Measurements from ENCODE around the gene GALM. TPM values are rescaled to one million over a fixed set of nuclear protein-coding genes. Genes with fewer than 3 reads are reported as not detected.

GALM gene
- total and polyA plus RNA-seq, 12 donors, result 40.0 to 351 (median 151) TPM

DNA sequence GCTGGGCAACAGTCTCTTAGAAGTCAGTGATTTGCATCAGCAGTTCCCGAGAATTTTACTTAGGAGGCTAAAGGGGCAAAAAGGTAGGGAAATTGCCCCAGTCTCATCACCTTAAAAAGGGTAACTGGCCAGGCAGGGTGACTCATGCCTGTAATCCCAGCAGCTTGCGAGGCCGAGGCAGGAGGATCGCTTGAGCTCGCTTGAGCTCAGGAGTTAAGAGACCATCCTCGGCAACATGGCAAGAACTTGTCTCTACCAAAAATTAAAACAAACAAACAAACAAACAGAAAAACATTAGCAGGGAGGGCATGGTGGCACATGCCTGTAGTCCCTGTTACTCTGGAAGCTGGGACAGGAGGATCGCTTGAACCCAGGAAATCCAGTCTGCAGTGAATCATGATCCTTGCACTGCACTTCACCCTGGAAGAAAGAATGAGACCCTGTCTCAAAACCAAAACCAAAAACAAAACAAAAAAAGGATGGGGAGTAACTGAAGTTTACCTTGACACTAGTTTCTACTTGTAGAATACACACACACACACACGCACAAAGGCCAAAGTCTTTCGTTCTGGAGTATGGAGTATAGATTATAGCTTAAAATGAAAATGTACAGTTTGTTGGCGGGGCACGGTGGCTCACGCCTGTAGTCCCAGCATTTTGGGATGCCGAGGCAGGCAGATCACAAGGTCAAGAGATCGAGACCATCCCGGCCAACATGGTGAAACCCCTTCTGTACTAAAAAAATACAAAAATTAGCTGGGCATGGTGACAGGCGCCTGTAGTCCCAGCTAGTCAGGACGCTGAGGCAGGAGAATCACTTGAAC, 109.4 kb downstream of the GALM start:
- Histone ChIP-seq H3K4me1 (replicated peaks in 1 of 2) (peaks cover 0 to 6% of the 10 kb centered on the region in 2 donors), H3K36me3 (replicated peaks in 1 of 2) (no peaks in the 10 kb centered on the region), H3K9me3 (replicated peaks in 1 of 3) (no peaks in the 10 kb centered on the region), H3K27me3 (no peaks in the 10 kb centered on the region), H3K4me3 (no peak overlapping the region), H3K27ac (no peak overlapping the region)
- DNase-seq, result no peak
- TF ChIP-seq, protein P1, sequence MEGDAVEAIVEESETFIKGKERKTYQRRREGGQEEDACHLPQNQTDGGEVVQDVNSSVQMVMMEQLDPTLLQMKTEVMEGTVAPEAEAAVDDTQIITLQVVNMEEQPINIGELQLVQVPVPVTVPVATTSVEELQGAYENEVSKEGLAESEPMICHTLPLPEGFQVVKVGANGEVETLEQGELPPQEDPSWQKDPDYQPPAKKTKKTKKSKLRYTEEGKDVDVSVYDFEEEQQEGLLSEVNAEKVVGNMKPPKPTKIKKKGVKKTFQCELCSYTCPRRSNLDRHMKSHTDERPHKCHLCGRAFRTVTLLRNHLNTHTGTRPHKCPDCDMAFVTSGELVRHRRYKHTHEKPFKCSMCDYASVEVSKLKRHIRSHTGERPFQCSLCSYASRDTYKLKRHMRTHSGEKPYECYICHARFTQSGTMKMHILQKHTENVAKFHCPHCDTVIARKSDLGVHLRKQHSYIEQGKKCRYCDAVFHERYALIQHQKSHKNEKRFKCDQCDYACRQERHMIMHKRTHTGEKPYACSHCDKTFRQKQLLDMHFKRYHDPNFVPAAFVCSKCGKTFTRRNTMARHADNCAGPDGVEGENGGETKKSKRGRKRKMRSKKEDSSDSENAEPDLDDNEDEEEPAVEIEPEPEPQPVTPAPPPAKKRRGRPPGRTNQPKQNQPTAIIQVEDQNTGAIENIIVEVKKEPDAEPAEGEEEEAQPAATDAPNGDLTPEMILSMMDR (IDR thresholded peaks at IDR 0.05), result no peak
- no peak for TF ChIP-seq POLR2A (IDR thresholded peaks at IDR 0.05)
- intact Hi-C loops (cut with DNase I), result no loop called here
- 79 to 84% (median 81%) methylated on average over 17 of the region's 17 CpGs for WGBS, 4 donors

DNA sequence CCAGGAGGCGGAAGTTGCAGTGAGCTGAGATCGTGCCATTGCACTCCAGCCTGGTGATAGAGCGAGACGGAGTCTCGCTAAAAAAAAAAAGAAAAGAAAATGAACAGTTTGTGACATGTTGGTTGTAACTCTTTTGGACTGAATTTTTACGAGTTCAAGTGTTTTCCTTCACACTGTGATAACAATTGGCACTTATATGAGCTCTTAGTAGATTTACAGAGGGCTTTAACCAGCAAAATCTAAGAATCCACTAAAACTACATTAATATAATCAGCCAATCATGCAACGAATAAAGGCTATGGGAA, 110.0 kb downstream of the GALM start:
- Histone ChIP-seq H3K27me3 (no peaks in the 10 kb centered on the region), H3K9me3 (replicated peaks in 1 of 3) (no peaks in the 10 kb centered on the region), H3K27ac (no peak overlapping the region), H3K4me1 (replicated peaks in 1 of 2) (peaks cover 0 to 6% of the 10 kb centered on the region in 2 donors), H3K36me3 (replicated peaks in 1 of 2) (no peaks in the 10 kb centered on the region), H3K4me3 (no peak overlapping the region)
- DNase-seq, result no peak
- 74 to 81% (median 77%) methylated on average over 7 of the region's 7 CpGs for WGBS, 4 donors
- no peak for TF ChIP-seq POLR2A (IDR thresholded peaks at IDR 0.05)
- TF ChIP-seq, protein P1 (IDR thresholded peaks at IDR 0.05), result no peak
- intact Hi-C loops (cut with DNase I), result no loop called here

DNA sequence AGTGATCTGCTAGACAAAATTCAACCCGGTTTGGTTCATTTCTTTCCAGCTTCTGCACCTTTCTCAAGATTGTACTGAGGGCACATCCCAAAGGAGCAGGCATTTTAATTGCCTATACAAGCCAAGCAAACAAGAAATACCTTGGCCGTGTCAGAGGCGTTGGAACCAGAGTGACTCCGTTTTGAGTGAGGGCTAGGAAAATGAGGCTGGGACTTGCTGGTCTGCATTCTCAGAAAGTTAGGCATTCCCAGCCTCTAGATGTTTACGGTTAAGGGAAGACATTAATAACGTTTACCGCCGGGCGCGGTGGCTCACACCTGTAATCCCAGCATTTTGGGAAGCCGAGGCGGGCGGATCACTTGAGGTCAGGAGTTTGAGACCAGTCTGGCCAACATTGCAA, 110.6 kb downstream of the GALM start:
- peaks cover 0 to 6% of the 10 kb centered on the region in 2 donors for H3K4me1 ChIP-seq (replicated peaks in 1 of 2)
- no peak for DNase-seq
- H3K9me3 ChIP-seq (replicated peaks in 1 of 3), result no peaks in the 10 kb centered on the region
- intact Hi-C loops (cut with DNase I), result no loop called here
- no peak overlapping the region for H3K4me3 ChIP-seq
- no peak for TF ChIP-seq POLR2A (IDR thresholded peaks at IDR 0.05)
- TF ChIP-seq, protein P1 (IDR thresholded peaks at IDR 0.05), result no peak
- H3K27me3 ChIP-seq, result no peaks in the 10 kb centered on the region
- H3K27ac ChIP-seq, result no peak overlapping the region
- H3K36me3 ChIP-seq (replicated peaks in 1 of 2), result peaks cover 0 to 6% of the 10 kb centered on the region in 2 donors
- WGBS, 4 donors, result 86 to 89% (median 86%) methylated on average over 13 of the region's 13 CpGs

DNA sequence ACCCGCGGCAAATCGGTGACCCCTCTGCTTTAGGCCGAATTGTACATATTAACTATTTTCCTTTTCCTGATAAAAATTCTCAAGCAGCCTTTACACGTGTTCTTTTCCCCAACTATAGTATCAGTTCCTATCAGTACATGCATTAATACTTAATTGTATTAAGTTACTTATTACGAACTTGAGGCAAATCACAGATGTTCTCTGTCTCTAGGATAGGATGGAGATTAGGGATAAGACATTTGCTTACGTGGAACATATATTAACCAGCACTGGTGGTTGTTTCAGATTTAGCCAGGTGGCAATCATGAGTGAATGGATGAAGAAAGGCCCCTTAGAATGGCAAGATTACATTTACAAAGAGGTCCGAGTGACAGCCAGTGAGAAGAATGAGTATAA, 112.8 kb downstream of the GALM start:
- WGBS, 4 donors, result 13 to 16% (median 14%) methylated on average over 8 of the region's 8 CpGs
- Histone ChIP-seq H3K27me3 (no peaks in the 10 kb centered on the region), H3K36me3 (replicated peaks in 1 of 2) (peaks cover 0 to 14% of the 10 kb centered on the region in 2 donors), H3K27ac (peak overlapping the region in 2 of 5 donors; percentile 39 to 64), H3K4me3 (peak overlapping the region in 2 of 4 donors; percentile 52 to 83), H3K9me3 (replicated peaks in 1 of 3) (no peaks in the 10 kb centered on the region), H3K4me1 (replicated peaks in 1 of 2) (peaks cover 0 to 6% of the 10 kb centered on the region in 2 donors)
- TF ChIP-seq POLR2A (IDR thresholded peaks at IDR 0.05), result no peak
- TF ChIP-seq, protein P1 (IDR thresholded peaks at IDR 0.05), result no peak
- DNase-seq, result no peak
- intact Hi-C loops (cut with DNase I), result no loop called here

Measured in adrenal gland (tissue), 12 donors.